Measurements from ENCODE around the gene CCDC6. TPM values are rescaled to one million over a fixed set of nuclear protein-coding genes. Genes with fewer than 3 reads are reported as not detected.

The CCDC6 gene
- total and polyA plus RNA-seq, 2 of the 8 experiments (the other 6 are each of a cell fraction or from before 2014, with no cell fraction given) = 42.2 to 74.4 TPM

GRCh38 chr10:59900048-59900727 is 6.2 kb downstream of the CCDC6 start (continued):
- TF ChIP-seq, protein P1, sequence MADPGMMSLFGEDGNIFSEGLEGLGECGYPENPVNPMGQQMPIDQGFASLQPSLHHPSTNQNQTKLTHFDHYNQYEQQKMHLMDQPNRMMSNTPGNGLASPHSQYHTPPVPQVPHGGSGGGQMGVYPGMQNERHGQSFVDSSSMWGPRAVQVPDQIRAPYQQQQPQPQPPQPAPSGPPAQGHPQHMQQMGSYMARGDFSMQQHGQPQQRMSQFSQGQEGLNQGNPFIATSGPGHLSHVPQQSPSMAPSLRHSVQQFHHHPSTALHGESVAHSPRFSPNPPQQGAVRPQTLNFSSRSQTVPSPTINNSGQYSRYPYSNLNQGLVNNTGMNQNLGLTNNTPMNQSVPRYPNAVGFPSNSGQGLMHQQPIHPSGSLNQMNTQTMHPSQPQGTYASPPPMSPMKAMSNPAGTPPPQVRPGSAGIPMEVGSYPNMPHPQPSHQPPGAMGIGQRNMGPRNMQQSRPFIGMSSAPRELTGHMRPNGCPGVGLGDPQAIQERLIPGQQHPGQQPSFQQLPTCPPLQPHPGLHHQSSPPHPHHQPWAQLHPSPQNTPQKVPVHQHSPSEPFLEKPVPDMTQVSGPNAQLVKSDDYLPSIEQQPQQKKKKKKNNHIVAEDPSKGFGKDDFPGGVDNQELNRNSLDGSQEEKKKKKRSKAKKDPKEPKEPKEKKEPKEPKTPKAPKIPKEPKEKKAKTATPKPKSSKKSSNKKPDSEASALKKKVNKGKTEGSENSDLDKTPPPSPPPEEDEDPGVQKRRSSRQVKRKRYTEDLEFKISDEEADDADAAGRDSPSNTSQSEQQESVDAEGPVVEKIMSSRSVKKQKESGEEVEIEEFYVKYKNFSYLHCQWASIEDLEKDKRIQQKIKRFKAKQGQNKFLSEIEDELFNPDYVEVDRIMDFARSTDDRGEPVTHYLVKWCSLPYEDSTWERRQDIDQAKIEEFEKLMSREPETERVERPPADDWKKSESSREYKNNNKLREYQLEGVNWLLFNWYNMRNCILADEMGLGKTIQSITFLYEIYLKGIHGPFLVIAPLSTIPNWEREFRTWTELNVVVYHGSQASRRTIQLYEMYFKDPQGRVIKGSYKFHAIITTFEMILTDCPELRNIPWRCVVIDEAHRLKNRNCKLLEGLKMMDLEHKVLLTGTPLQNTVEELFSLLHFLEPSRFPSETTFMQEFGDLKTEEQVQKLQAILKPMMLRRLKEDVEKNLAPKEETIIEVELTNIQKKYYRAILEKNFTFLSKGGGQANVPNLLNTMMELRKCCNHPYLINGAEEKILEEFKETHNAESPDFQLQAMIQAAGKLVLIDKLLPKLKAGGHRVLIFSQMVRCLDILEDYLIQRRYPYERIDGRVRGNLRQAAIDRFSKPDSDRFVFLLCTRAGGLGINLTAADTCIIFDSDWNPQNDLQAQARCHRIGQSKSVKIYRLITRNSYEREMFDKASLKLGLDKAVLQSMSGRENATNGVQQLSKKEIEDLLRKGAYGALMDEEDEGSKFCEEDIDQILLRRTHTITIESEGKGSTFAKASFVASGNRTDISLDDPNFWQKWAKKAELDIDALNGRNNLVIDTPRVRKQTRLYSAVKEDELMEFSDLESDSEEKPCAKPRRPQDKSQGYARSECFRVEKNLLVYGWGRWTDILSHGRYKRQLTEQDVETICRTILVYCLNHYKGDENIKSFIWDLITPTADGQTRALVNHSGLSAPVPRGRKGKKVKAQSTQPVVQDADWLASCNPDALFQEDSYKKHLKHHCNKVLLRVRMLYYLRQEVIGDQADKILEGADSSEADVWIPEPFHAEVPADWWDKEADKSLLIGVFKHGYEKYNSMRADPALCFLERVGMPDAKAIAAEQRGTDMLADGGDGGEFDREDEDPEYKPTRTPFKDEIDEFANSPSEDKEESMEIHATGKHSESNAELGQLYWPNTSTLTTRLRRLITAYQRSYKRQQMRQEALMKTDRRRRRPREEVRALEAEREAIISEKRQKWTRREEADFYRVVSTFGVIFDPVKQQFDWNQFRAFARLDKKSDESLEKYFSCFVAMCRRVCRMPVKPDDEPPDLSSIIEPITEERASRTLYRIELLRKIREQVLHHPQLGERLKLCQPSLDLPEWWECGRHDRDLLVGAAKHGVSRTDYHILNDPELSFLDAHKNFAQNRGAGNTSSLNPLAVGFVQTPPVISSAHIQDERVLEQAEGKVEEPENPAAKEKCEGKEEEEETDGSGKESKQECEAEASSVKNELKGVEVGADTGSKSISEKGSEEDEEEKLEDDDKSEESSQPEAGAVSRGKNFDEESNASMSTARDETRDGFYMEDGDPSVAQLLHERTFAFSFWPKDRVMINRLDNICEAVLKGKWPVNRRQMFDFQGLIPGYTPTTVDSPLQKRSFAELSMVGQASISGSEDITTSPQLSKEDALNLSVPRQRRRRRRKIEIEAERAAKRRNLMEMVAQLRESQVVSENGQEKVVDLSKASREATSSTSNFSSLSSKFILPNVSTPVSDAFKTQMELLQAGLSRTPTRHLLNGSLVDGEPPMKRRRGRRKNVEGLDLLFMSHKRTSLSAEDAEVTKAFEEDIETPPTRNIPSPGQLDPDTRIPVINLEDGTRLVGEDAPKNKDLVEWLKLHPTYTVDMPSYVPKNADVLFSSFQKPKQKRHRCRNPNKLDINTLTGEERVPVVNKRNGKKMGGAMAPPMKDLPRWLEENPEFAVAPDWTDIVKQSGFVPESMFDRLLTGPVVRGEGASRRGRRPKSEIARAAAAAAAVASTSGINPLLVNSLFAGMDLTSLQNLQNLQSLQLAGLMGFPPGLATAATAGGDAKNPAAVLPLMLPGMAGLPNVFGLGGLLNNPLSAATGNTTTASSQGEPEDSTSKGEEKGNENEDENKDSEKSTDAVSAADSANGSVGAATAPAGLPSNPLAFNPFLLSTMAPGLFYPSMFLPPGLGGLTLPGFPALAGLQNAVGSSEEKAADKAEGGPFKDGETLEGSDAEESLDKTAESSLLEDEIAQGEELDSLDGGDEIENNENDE (IDR thresholded peaks at IDR 0.05; ENCODE audit: insufficient replicate concordance, low read length) = no peak

Measured in H1 (cell line).